IMR-90 (cell line): ENCODE data around the gene LRRC56. TPM values are rescaled to one million over a fixed set of nuclear protein-coding genes. Genes with fewer than 3 reads are reported as not detected.

Experiments
- ATAC-seq: fragments of 200-7000 bp; cut with Tn5 transposase; 2 replicates; pipeline ENCODE4 v1.9.1; 2020; ENCODE audit warnings: low read depth, mild to moderate bottlenecking, moderate library complexity
- BruUV-seq: library from RNA; stranded (reverse); fragments of 400-500 nt; replicated peaks from 2 replicates; lab custom pipeline; 2021; lab: Mats Ljungman, UMichigan
- CTCF ChIA-PET: fragments of 300-600 bp; formaldehyde crosslinking; extraction: SDS; loops from one replicate; lab custom pipeline; 2021; ENCODE audit warnings: antibody characterized with exemption; lab: Yijun Ruan, JAX
- POLR2A ChIA-PET: fragments of 300-600 bp; sonication (Branson Sonifier 250); formaldehyde crosslinking; loops from one replicate; lab custom pipeline; 2022; ENCODE audit warnings: antibody characterized with exemption; ENCODE audit not compliant: unreplicated experiment; lab: Charles Lee
- DNase-seq: peaks from one replicate; pipeline ENCODE4 v3.0.0; 2013
- H2AFZ ChIP-seq: replicated peaks from 2 replicates; pipeline ENCODE3; 2013; ENCODE audit warnings: low read length, mild to moderate bottlenecking; ENCODE audit not compliant: poor library complexity
- H2AK5ac ChIP-seq: 2 replicates; pipeline ENCODE4 v1.6.1; 2013; ENCODE audit warnings: low read depth, low read length, inconsistent platforms
- H2AK9ac ChIP-seq: replicated peaks from 2 replicates; pipeline ENCODE3; 2013; ENCODE audit warnings: mild to moderate bottlenecking, low read depth, low read length, moderate library complexity; ENCODE audit not compliant: poor library complexity
- H2BK120ac ChIP-seq: 2 replicates; pipeline ENCODE4 v1.6.1; 2013; ENCODE audit warnings: low read depth, low read length, inconsistent platforms
- H2BK15ac ChIP-seq: 3 replicates; pipeline ENCODE4 v1.6.1; 2013; ENCODE audit warnings: low read depth, low read length, inconsistent platforms
- H2BK20ac ChIP-seq: 2 replicates; pipeline ENCODE4 v1.6.1; 2013; ENCODE audit warnings: low read depth, mild to moderate bottlenecking, inconsistent platforms, low read length, moderate library complexity
- H2BK5ac ChIP-seq: 2 replicates; pipeline ENCODE4 v1.6.1; 2013; ENCODE audit warnings: mild to moderate bottlenecking, low read depth, low read length, inconsistent platforms; ENCODE audit not compliant: poor library complexity, severe bottlenecking
- H3K14ac ChIP-seq: replicated peaks from 2 replicates; pipeline ENCODE4 v1.6.1; 2013; ENCODE audit warnings: low read depth, low read length, inconsistent platforms
- H3K18ac ChIP-seq: 2 replicates; pipeline ENCODE4 v1.6.1; 2013; ENCODE audit warnings: low read depth, low read length, control low read depth
- H3K23ac ChIP-seq: 2 replicates; pipeline ENCODE4 v1.6.1; 2013; ENCODE audit warnings: low read depth, low read length, inconsistent platforms
- H3K27ac ChIP-seq: 2 replicates; pipeline ENCODE4 v1.5.1; 2013; ENCODE audit warnings: mild to moderate bottlenecking, control low read depth, low read length; ENCODE audit not compliant: insufficient read depth
- H3K27me3 ChIP-seq: 2 replicates; pipeline ENCODE4 v1.6.1; 2013; ENCODE audit warnings: low read length; ENCODE audit not compliant: control insufficient read depth, insufficient read depth
- H3K36me3 ChIP-seq: 2 replicates; pipeline ENCODE4 v1.6.1; 2013; ENCODE audit warnings: low read length, mixed read lengths; ENCODE audit not compliant: control insufficient read depth, insufficient read depth
- H3K4ac ChIP-seq: 2 replicates; pipeline ENCODE4 v1.6.1; 2013; ENCODE audit warnings: low read depth, low read length, inconsistent platforms
- H3K4me1 ChIP-seq: 2 replicates; pipeline ENCODE4 v1.6.1; 2013; ENCODE audit warnings: low read length, mixed read lengths; ENCODE audit not compliant: control insufficient read depth, insufficient read depth
- H3K4me2 ChIP-seq: 2 replicates; pipeline ENCODE4 v1.6.1; 2013; ENCODE audit warnings: low read depth, mild to moderate bottlenecking, control low read depth, low read length, moderate library complexity
- H3K4me3 ChIP-seq: 2 replicates; pipeline ENCODE4 v1.5.1; 2013; ENCODE audit warnings: low read depth, mild to moderate bottlenecking, control low read depth, low read length, moderate library complexity; ENCODE audit not compliant: insufficient read depth
- H3K56ac ChIP-seq: 2 replicates; pipeline ENCODE4 v1.6.1; 2013; ENCODE audit warnings: low read length, inconsistent platforms; ENCODE audit not compliant: insufficient read depth; ENCODE audit errors: extremely low read depth
- H3K79me1 ChIP-seq, 2 experiments: 2 replicates each; pipeline ENCODE4 v1.6.1; 2013; ENCODE audit warnings: low read length in 2 of 2, inconsistent platforms in 1 of 2, low read depth in 1 of 2
- H3K9ac ChIP-seq: 2 replicates; pipeline ENCODE4 v1.6.1; 2013; ENCODE audit warnings: low read depth, low read length, control low read depth
- H3K9me1 ChIP-seq: 2 replicates; pipeline ENCODE4 v1.6.1; 2013; ENCODE audit warnings: low read length, inconsistent platforms; ENCODE audit not compliant: insufficient read depth
- H3K9me3 ChIP-seq: 2 replicates; pipeline ENCODE4 v1.6.1; 2013; ENCODE audit warnings: low read length; ENCODE audit not compliant: control insufficient read depth, insufficient read depth
- H4K20me1 ChIP-seq: 2 replicates; pipeline ENCODE4 v1.6.1; 2013; ENCODE audit warnings: low read length, inconsistent platforms; ENCODE audit not compliant: insufficient read depth
- H4K5ac ChIP-seq: 2 replicates; pipeline ENCODE4 v1.6.1; 2013; ENCODE audit warnings: mild to moderate bottlenecking, low read depth, low read length, control low read depth
- H4K8ac ChIP-seq, 2 experiments: 2 replicates each; pipeline ENCODE4 v1.6.1; 2013; ENCODE audit warnings: low read depth in 2 of 2, low read length in 2 of 2, control low read depth in 1 of 2, inconsistent platforms in 1 of 2
- H4K91ac ChIP-seq: 2 replicates; pipeline ENCODE4 v1.6.1; 2013; ENCODE audit warnings: low read depth, low read length, inconsistent platforms; ENCODE audit not compliant: insufficient read depth
- BHLHE40 ChIP-seq: fragments of 150-350 bp; IDR thresholded peaks from 2 replicates; pipeline ENCODE4 v1.6.1; 2016; ENCODE audit warnings: mild to moderate bottlenecking, low read depth, low read length
- FOS ChIP-seq: fragments of 150-350 bp; IDR thresholded peaks from 2 replicates; pipeline ENCODE4 v1.6.1; 2016; ENCODE audit warnings: low read depth, low read length
- MAFK ChIP-seq: IDR thresholded peaks from 2 replicates; pipeline ENCODE4 v1.6.1; 2012; ENCODE audit warnings: low read depth, low read length, improper control_type of control experiment
- MXI1 ChIP-seq: IDR thresholded peaks from 2 replicates; pipeline ENCODE4 v1.6.1; 2012; ENCODE audit warnings: low read depth, mild to moderate bottlenecking, low read length, moderate library complexity, borderline replicate concordance
- WGBS, 2 experiments: methylation state at CpG; one replicate each; pipeline versions ENCODE4 v1.1.5 to v1.1.7; 2013; ENCODE audit warnings: missing lambda C conversion rate in 2 of 2; ENCODE audit not compliant: insufficient read length in 1 of 2; ENCODE audit errors: extremely low coverage in 2 of 2; 5-methylcytosine and 5-hydroxymethylcytosine counted together
- dilution Hi-C: fragments of 300-500 bp; cut with HindIII; formaldehyde crosslinking; loops from one replicate; pipeline ENCODE4 v1.14.3; 2018; ENCODE audit warnings: low sequenced_read_pairs; ENCODE audit not compliant: unreplicated experiment
- in situ Hi-C: fragments of 300-500 bp; cut with MboI; formaldehyde crosslinking; loops from 3 replicates; pipeline ENCODE4 v1.14.3; 2019; ENCODE audit warnings: low sequenced_read_pairs, inconsistent platforms, mixed read lengths
- intact Hi-C: fragments of 100-400 bp; cut with micrococcal nuclease; formaldehyde crosslinking; loops from 2 replicates; pipeline ENCODE4 v1.10.0; 2022
- polyA plus RNA-seq, 3 experiments: library from polyadenylated mRNA; depleted of rRNA; stranded (reverse); fragments of >200 nt; gene quantifications; 2 replicates each; pipeline ENCODE4 v1.2.3, GENCODE V29; 2012; ENCODE audit warnings: low replicate concordance in 1 of 3
- total RNA-seq: library from RNA; depleted of rRNA; stranded (reverse); fragments of >200 nt; gene quantifications from 2 replicates; pipeline ENCODE4 v1.2.3, GENCODE V29; 2012

Gene LRRC56
- total and polyA plus RNA-seq, 2 of the 4 experiments (the other 2 are of a cell fraction), result 0.36 to 1.3 TPM

DNA sequence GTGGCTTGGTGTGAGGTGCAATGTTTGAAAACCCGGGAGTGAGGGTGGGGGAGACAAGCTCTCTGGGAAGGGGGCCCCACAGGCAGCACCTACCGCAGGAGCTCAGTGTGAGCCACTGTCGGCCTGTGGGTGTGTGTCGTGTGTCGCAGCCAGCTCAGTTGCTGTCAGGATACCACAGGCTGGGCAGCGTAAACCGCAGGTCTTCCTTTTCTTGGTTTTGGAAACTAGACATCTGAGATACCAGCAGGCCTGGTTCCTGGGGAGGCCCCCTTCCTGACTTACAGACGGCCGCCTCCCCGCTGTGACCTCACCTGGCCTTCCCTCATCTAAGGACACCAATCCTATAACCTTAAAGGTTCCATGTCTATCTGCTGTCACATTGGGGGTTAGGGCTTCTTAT lies 59.0 kb downstream of the LRRC56 start:
- peaks cover 24 to 55% of the 10 kb centered on the region in 2 experiments for H3K79me1 ChIP-seq
- no peak overlapping the region for H2BK120ac ChIP-seq
- no peak overlapping the region for H2BK5ac ChIP-seq
- H2BK20ac ChIP-seq, result no peak overlapping the region
- H3K27ac ChIP-seq, result no peak overlapping the region
- TF ChIP-seq BHLHE40, result no peak
- TF ChIP-seq MAFK, result no peak
- no peak for TF ChIP-seq FOS
- TF ChIP-seq MXI1, result no peak
- DNase-seq (no peak), ATAC-seq (no peak)
- POLR2A ChIA-PET, result no interaction called here
- no peak overlapping the region for H2AK9ac ChIP-seq
- H3K23ac ChIP-seq, result no peak overlapping the region
- no peaks in the 10 kb centered on the region for H3K4me1 ChIP-seq
- H4K91ac ChIP-seq, result no peak overlapping the region
- no peak overlapping the region for H3K9ac ChIP-seq
- in situ Hi-C loops, result no loop called here
- no peak overlapping the region for H2AFZ ChIP-seq
- H3K4me2 ChIP-seq, result no peak overlapping the region
- H2BK15ac ChIP-seq, result no peak overlapping the region
- H3K18ac ChIP-seq, result no peak overlapping the region
- BruUV-seq, result no TSS peak
- no peak overlapping the region for H4K8ac ChIP-seq
- H2AK5ac ChIP-seq, result no peak overlapping the region
- no peaks in the 10 kb centered on the region for H3K9me3 ChIP-seq
- H3K4ac ChIP-seq, result no peak overlapping the region
- H4K20me1 ChIP-seq, result peaks cover 33% of the 10 kb centered on the region
- no peak overlapping the region for H3K4me3 ChIP-seq
- H3K27me3 ChIP-seq, result no peaks in the 10 kb centered on the region
- no peak overlapping the region for H3K56ac ChIP-seq
- intact Hi-C loops, result no loop called here
- H3K36me3 ChIP-seq, result peaks cover 74% of the 10 kb centered on the region
- H3K9me1 ChIP-seq, result no peaks in the 10 kb centered on the region
- 100% methylated on average over 3 of the region's 10 CpGs; no CpG with 5 or more reads in 1 of the 2 experiments for WGBS, 2 experiments
- H3K14ac ChIP-seq, result no peak overlapping the region
- CTCF ChIA-PET, result interaction anchor here (1.0 kb wide), 1 partner anchor 11 kb away, joined by 4 read pairs; no protein-coding TSS in a partner anchor
- H4K5ac ChIP-seq, result no peak overlapping the region
- dilution Hi-C loops, result no loop called here
